Left cardiac atrium (tissue), 4 donors: ENCODE data around the gene ABR. TPM values are rescaled to one million over a fixed set of nuclear protein-coding genes. Genes with fewer than 3 reads are reported as not detected.
"Not testable (repeated sequence)": the region's sequence is repeated elsewhere in the genome, so short reads cannot be mapped to it uniquely, and the experiment has no call there.

Experiments
- ATAC-seq, 2 donors: fragments of 200-7000 bp; cut with Tn5 transposase; one replicate each; pipeline ENCODE4 v1.9.1; 2020; ENCODE audit warnings: mild to moderate bottlenecking in 2 of 2, moderate library complexity in 2 of 2
- DNase-seq: peaks from one replicate; pipeline ENCODE4 v3.0.0-alpha.2; 2020
- intact Hi-C, 2 donors: fragments of 100-400 bp; cut with DNase I; formaldehyde crosslinking; loops; one replicate each; pipeline versions ENCODE4 v1.14.1 to v1.15.1; 2022 to 2023
- total RNA-seq, 2 donors: library from RNA; stranded (reverse); fragmentation: NEBNext Ultra II Directional; extraction: Animal tissue kit (Norgen Biotek cat#: 25700); gene quantifications; one replicate each; pipeline ENCODE4 v1.2.1, GENCODE V29; 2021
- donor health status: DM: no; HTN: yes; CAD: no.
- donor health status: DM: no; HTN: yes; CAD: no; lungs with severe emphysema.
- donor health status: DM: yes; HTN: yes; CAD: no.
- donor health status: Dilated cardiomyopathy.

The ABR gene
- total RNA-seq, 2 donors from 2014 or later = 118 to 132 TPM

GRCh38 chr17:1087381-1088241, 92.2 kb downstream of the ABR start:
- intact Hi-C loops = no loop called here
- peak; percentile 83 for DNase-seq
- ATAC-seq = peak; percentile 74 to 83

GRCh38 chr17:1083451-1084187, 96.2 kb downstream of the ABR start:
- intact Hi-C loops = no loop called here
- ATAC-seq (no peak), DNase-seq (peak; percentile 8)

DNA sequence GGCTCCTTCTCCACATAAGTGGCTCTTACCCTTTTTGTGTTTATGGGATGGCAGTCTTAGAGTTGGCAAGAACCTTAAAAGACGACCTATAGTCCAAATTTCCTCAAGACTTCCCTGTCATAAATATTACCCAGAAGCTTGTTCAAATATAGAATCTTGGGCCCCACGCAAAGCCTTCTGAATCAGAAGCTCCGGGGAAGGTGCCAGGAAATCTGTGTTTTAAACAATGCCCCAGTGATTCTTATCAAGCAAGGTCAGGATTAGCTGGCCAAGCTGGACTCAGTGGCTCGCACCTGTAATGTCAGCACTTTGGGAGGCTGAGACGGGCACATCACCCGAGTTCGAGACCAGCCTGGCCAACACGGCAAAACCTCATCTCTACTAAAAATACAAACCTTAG, 97.2 kb downstream of the ABR start:
- intact Hi-C loops = no loop called here
- no peak for DNase-seq
- no peak for ATAC-seq

DNA sequence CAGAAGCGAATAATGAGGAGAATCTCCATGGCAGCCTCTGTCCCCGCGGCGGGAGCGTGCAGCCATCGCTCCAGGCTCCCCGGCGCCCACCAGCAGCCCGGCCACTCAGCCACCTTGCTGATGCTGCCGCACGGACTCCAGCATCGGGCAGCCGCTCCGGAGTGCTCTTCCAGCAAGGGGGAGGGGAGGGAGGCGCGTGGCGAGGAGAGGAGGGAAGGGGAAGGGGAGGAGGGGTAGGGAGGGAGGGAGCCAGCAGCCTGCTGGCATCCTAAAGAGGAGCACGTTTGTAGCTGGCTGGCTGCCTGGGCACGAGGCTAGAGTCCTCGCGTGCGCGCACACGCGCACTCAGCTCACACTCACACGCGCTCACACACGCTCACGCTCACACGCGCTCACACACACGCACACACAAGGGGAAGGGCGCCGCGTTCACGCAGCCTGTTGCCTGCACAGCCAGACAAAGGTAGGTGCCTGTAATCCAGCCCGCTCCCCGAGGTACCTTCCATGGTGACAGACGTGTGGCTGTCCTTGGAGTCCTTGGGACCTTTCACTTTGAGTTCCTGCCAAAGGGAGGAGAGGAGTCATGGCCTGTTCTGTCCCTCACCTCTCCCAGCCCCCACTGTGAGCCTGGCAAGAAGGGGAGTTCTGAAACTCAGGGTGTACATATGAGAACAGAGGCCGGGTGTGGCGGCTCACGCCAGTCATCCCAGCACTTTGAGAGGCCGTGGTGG, 100.8 kb downstream of the ABR start:
- intact Hi-C loops = no loop called here
- DNase-seq (peak; percentile 49), ATAC-seq (peak; percentile 14 to 57)

DNA sequence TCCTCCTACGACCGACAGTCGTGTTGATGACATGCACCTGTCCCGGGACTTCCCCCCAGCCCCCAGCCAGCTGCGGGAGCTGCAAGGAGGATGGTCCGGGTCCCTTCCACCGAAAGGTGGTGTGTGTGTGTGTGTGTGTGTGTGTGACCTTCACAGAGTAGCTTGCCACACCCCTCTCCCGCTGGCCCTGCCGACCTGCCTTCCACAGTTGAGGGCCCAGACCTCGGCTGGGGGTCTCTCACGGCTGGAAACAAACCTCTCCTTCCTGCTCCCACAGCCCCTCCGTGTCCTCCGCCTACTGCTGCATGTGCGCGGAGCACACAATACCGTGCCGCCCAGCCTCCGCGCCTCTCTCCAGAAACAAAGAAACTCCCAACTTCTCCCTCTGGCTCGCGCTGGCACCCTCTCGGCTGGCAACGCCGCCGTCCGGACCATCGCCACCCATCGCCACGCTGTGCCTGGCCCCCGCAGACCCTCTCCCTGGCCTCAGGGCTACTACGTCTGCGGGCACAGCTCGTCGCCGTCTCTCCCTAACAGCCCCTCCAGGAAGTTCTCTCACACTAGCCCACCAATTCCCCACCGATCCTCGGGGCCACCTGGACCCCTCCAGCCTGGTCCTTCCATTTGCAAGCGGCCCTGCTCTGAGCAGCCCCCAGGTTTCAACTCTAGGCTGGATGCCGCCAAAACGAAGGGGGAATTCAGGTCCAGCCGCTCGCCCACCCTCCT, 101.6 kb downstream of the ABR start:
- intact Hi-C loops = no loop called here
- no peak for DNase-seq
- ATAC-seq = no peak

DNA sequence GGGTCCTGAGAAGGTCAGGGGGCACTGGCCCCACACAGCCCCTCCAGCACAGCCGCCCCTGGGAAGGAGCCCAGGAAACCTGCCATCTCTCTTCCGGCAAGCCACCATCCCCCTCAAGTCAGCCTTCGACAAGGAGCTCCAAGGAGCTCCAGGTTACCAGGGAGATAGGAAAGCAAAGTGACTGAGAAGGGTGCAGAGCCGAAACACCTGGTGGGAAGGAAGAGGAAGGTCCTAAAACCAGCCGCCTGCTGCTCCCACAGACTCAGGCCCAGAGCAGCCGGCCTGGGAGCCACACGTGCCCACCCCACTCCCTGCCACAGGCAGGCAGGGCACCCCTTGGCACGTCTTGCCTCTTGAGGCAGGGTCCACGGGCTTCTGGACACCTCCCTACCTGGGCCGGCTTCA, 102.2 kb downstream of the ABR start:
- peak; percentile 14 for DNase-seq
- intact Hi-C loops = no loop called here
- no peak for ATAC-seq

DNA sequence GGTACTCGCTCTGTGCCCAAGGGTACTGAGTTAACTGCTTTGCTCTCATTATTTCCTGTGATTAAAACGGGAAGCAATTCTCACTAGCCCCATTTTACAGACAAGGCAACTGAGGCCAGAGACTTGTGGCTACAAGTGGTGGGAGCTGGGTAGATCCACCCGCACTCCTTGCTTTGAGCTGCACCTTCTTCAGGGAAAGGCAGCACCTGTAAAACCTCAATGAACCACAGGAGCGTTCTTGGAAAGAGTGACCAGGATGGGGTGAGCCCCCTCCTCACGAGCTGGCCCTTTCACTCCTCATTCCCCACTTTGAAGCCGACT, 102.8 kb downstream of the ABR start:
- intact Hi-C loops = no loop called here
- DNase-seq (peak; percentile 6), ATAC-seq (no peak)

- DNase-seq (peak; percentile 15), ATAC-seq (no peak)
- intact Hi-C loops = no loop called here
Measured at GRCh38 chr17:1076299-1076981, 103.3 kb downstream of the ABR start.

DNA sequence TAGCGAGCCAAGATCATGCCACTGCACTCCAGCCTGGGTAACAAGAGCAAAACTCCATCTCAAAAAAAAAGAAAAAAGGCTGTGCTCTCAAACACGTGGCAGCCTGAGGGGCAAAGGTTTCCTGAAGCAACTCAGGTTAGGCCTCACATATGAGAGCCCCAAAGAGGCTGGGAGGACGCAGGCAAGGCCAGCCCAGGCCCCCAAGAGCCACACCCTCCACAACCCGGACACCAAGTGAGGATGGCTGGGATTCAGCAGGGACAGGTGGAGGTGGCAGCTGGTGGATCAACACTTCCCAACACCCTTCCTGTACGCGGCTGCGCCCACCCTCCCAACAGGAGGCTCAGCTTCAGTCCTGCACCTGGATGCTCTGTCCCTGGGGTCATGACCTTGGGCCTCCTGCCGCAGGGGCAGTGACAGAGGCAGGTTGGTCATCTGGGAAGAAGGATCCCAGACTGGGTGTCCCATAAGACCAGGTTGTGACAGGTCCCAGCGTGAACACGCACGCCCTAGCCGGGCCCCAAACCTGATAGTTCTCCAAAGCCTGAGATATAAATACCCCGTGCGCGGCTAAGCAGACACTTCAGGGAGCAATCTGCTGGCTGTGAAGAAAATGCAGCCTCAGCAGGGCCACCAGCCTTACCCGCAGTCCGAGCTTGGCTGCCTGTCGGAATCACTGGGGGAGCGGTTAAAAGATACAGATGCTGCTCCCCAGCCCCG, 104.7 kb downstream of the ABR start:
- intact Hi-C loops = no loop called here
- DNase-seq = peak; percentile 48
- ATAC-seq = peak; percentile 54 to 82

DNA sequence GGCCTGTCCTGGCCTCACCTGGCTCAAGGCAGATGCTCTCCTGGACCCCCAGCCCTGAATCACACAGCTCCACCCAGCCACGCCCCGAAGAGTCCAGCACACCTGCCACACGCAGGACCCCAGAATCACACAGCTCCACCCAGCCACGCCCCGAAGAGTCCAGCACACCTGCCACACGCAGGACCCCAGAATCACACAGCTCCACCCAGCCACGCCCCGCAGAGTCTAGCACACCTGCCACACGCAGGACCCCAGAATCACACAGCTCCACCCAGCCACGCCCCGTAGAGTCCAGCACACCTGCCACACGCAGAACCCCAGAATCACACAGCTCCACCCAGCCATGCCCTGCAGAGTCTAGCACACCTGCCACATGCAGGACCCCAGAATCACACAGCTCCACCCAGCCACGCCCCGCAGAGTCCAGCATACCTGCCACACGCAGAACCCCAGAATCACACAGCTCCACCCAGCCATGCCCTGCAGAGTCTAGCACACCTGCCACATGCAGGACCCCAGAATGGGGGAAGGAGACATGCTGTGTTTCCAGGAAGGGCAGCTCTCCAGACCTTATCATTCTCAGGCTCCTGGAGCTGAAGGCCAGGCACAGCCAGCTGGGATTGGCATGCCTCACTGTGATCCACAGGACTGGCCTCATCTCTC, 105.7 kb downstream of the ABR start:
- DNase-seq = peak; percentile 9
- ATAC-seq, intact Hi-C loops: not testable (repeated sequence)

DNA sequence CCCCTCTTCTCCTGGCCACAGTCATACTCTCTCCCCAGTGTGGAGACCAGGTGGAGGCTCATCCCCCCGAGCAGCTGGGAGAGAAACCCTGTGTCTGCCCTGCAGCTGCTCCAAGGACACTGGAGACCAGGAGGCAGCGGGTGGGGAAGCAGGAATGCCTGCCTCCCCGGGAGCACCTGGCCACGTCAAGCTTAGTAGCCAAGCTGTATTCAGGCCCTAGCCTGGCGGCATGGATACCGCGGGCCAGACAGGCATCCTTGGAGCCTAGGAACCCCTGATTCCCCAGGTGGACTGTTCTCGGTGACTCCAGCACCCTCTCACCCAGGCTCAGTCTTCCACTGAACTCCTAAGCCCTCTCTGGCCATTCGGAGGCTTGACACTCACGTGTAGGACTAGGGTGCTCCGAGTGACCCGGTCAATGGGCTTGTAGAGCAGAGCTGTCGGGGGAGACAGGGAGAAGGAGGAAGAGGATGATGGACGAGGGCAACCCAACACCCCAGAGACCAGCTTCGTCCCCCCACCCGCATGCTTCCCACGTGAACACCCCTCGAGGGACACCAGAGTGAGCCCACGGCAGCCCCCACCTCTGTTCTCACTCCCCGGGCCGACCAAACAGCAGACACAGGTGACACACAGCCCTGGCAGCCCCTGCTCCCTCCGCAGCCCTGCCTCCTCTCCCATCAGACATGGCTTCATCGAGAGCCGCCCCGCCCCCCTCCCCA, 106.4 kb downstream of the ABR start:
- intact Hi-C loops = no loop called here

GRCh38 chr17:1072551-1072961, 107.2 kb downstream of the ABR start:
- DNase-seq = peak; percentile 19
- intact Hi-C loops = no loop called here
- no peak for ATAC-seq

More for the DNA sequence above, 106.4 kb downstream of the ABR start:
- ATAC-seq (no peak), DNase-seq (peak; percentile 14)

DNA sequence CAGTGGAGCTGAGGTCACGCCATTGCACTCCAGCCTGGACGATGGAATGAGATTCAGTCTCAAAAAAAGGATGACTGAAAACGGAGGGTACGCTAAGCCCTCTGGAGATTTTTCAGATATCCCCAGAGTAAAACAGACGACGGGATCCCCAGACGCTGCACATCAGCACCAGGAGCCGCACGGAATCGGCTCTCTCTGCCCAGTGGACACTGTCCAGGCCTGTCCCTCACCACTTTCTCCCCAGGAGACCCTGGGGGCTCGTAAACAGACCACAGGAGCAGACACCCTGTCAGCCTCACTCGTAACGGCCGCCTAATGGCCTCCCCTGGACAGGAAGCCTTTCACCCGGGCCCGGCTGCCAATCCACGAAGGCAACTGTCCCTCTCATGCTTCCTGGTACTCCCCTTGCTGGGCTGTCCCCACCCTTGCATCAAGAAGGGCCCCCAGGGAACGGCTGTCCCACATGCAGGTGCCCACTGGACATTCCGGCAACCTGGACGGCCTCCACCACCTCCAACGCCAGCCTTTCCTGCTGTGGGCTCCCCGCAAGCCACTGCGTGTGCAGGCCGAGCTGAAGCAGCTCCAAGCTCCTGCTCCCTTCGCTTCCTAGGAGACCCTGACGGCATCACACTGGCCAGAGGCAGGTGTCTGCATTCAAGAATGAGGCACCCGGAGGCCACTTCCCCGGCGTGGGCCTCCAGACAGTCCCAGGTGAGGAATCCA, 108.5 kb downstream of the ABR start:
- intact Hi-C loops = no loop called here
- peak; percentile 18 for DNase-seq
- ATAC-seq = no peak

DNA sequence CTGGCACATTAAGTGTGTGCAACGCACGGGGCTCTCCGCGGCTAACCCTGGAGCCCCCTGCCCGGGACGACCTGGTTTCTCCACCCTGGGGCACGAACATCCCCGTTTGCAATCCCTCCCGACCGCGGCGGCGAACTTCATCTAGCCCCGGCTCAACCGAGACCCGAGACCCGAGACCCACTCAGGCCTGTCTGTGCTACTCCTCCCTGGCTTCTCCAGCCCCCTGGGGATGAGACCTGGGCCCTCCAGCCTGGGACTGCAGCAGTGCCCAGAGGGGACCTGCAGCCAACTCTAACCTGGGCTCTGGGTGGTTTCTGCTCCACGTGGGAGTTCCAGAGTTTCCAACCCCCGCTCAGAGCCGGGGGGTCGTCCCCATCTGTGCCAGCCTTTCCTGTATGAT, 109.4 kb downstream of the ABR start:
- DNase-seq (peak; percentile 20), ATAC-seq (no peak)
- intact Hi-C loops = no loop called here

- ATAC-seq = no peak
- DNase-seq = peak; percentile 19
- intact Hi-C loops = no loop called here
Measured at GRCh38 chr17:1069847-1070246, 109.9 kb downstream of the ABR start.

GRCh38 chr17:1068356-1068755, 111.4 kb downstream of the ABR start:
- peak; percentile 2 for DNase-seq
- intact Hi-C loops = no loop called here
- no peak for ATAC-seq
